Gastroesophageal sphincter (tissue), 3 donors: ENCODE measurements around the gene VAV2.

Source experiments
- POLR2AphosphoS5 ChIP-seq: sonication (generic); formaldehyde crosslinking; IDR thresholded peaks from one replicate; pipeline ENCODE4 v1.6.1; 2017; ENCODE audit warnings: antibody characterized with exemption
- TF ChIP-seq, protein P1 (sequence below), 4 experiments: fragments of 200-600 bp in 2 of 4; fragments of 450-650 bp in 2 of 4; sonication (generic) in 1 of 4; IDR thresholded peaks; one replicate each; pipeline ENCODE4 v1.5.1; 2017 to 2019; ENCODE audit warnings: antibody characterized with exemption in 4 of 4, mild to moderate bottlenecking in 2 of 4, moderate library complexity in 2 of 4

DNA sequence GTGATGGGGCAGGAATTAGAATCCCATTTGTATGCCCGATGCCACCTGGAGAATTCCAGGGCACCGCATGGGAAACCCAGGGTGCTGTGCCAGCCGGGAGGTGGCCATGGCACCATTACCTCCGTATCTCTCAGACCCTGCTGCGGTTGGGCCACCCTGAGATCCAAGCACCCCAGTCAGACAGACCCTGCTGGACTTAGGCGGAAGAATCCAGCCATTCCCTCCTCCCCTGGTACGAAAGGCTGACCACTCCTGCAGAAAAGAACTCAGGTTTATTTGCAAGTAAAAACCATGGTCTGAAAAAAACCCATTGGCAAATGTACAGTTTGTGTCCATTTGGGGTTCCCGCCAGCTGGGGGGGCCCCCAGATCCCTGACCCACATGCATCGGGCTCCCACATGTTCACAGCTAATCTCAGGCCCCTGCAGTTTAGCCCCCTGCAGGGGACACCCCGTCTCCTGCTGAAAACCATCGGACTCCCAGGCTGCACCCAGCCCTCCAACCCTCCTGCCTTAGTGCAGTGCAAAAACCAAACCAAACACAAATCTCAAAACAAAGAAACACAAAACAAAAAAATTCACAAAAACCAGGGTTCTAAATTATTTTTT lies 230.4 kb downstream of the VAV2 start:
- TF ChIP-seq, protein P1, sequence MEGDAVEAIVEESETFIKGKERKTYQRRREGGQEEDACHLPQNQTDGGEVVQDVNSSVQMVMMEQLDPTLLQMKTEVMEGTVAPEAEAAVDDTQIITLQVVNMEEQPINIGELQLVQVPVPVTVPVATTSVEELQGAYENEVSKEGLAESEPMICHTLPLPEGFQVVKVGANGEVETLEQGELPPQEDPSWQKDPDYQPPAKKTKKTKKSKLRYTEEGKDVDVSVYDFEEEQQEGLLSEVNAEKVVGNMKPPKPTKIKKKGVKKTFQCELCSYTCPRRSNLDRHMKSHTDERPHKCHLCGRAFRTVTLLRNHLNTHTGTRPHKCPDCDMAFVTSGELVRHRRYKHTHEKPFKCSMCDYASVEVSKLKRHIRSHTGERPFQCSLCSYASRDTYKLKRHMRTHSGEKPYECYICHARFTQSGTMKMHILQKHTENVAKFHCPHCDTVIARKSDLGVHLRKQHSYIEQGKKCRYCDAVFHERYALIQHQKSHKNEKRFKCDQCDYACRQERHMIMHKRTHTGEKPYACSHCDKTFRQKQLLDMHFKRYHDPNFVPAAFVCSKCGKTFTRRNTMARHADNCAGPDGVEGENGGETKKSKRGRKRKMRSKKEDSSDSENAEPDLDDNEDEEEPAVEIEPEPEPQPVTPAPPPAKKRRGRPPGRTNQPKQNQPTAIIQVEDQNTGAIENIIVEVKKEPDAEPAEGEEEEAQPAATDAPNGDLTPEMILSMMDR (IDR thresholded peaks at IDR 0.05), result no peak
- no peak for TF ChIP-seq POLR2AphosphoS5
